T follicular helper cell (primary cell): ENCODE measurements around the gene MPHOSPH10.
A peak's percentile ranks its signal among the peaks of the same experiment; 100 is the strongest.
"Not testable (repeated sequence)": the region's sequence is repeated elsewhere in the genome, so short reads cannot be mapped to it uniquely, and the experiment has no call there.

Experiments
- DNase-seq: peaks from one replicate; pipeline ENCODE4 v3.0.0-alpha.2; 2020; ENCODE audit warnings: low read depth

The MPHOSPH10 gene

GRCh38 chr2:71122387-71123298 is 7.8 kb upstream of the MPHOSPH10 start:
- no peak for DNase-seq

- no peak for DNase-seq
Observed at GRCh38 chr2:71125506-71126294, 4.7 kb upstream of the MPHOSPH10 start.

- DNase-seq = no peak
Observed at GRCh38 chr2:71126957-71127356, 3.5 kb upstream of the MPHOSPH10 start.

- no peak for DNase-seq
Observed at GRCh38 chr2:71129114-71129901, 1.1 kb upstream of the MPHOSPH10 start.

GRCh38 chr2:71129902-71130151 is 607 bp upstream of the MPHOSPH10 start:
- no peak for DNase-seq

- no peak for DNase-seq
Observed at GRCh38 chr2:71130905-71131244, 441 bp downstream of the MPHOSPH10 start.

- not testable (repeated sequence) for DNase-seq
Observed at GRCh38 chr2:71131387-71132166, 1.1 kb downstream of the MPHOSPH10 start.

- no peak for DNase-seq
Observed at GRCh38 chr2:71133603-71134002, 3.2 kb downstream of the MPHOSPH10 start.

- DNase-seq = no peak
Observed at GRCh38 chr2:71136174-71136573, 5.7 kb downstream of the MPHOSPH10 start.

- no peak for DNase-seq
Observed at GRCh38 chr2:71143782-71144181, 13.3 kb downstream of the MPHOSPH10 start.

GRCh38 chr2:71148506-71149063 is 18.2 kb downstream of the MPHOSPH10 start:
- no peak for DNase-seq

- no peak for DNase-seq
Observed at GRCh38 chr2:71150082-71150816, 19.8 kb downstream of the MPHOSPH10 start.

GRCh38 chr2:71151620-71152019 is 21.2 kb downstream of the MPHOSPH10 start:
- no peak for DNase-seq

- DNase-seq = no peak
Observed at GRCh38 chr2:71153585-71154224, 23.3 kb downstream of the MPHOSPH10 start.

GRCh38 chr2:71154279-71154678 is 23.8 kb downstream of the MPHOSPH10 start:
- no peak for DNase-seq

- DNase-seq = no peak
Observed at GRCh38 chr2:71154798-71155197, 24.4 kb downstream of the MPHOSPH10 start.

GRCh38 chr2:71155846-71156245 is 25.4 kb downstream of the MPHOSPH10 start:
- no peak for DNase-seq

- DNase-seq = no peak
Observed at GRCh38 chr2:71156573-71156972, 26.1 kb downstream of the MPHOSPH10 start.

- peak; percentile 40 for DNase-seq
Observed at GRCh38 chr2:71157124-71157793, 26.8 kb downstream of the MPHOSPH10 start.

- no peak for DNase-seq
Observed at GRCh38 chr2:71166812-71167211, 36.4 kb downstream of the MPHOSPH10 start.
